HepG2 (cell line): ENCODE data around the gene IRAK2. TPM values are rescaled to one million over a fixed set of nuclear protein-coding genes. Genes with fewer than 3 reads are reported as not detected.
A peak's percentile ranks its signal among the peaks of the same experiment; 100 is the strongest.

Source experiments
- ARHGAP35 ChIP-seq: sonication (generic); formaldehyde crosslinking; IDR thresholded peaks from 2 replicates; pipeline ENCODE4 v1.9.0; 2022; ENCODE audit warnings: mild to moderate bottlenecking, inconsistent platforms, moderate library complexity, missing genetic modification reagents, borderline replicate concordance
- ATRX ChIP-seq: sonication (generic); formaldehyde crosslinking; IDR thresholded peaks from 2 replicates; pipeline ENCODE4 v1.4.0; 2020; ENCODE audit warnings: missing genetic modification reagents, borderline replicate concordance
- CREM ChIP-seq, 2 experiments: sonication (generic) in 1 of 2; formaldehyde crosslinking in 1 of 2; IDR thresholded peaks; 2 replicates each; pipeline versions ENCODE4 v1.4.0 to v1.6.1; 2016 to 2020; ENCODE audit warnings: antibody characterized with exemption in 1 of 2, mild to moderate bottlenecking in 1 of 2, missing genetic modification reagents in 1 of 2
- FOSL1 ChIP-seq: sonication (generic); formaldehyde crosslinking; IDR thresholded peaks from 2 replicates; pipeline ENCODE4 v1.9.0; 2021; ENCODE audit warnings: missing genetic modification reagents, borderline replicate concordance
- GLI4 ChIP-seq: sonication (generic); formaldehyde crosslinking; IDR thresholded peaks from 2 replicates; pipeline ENCODE4 v1.5.1; 2020; ENCODE audit warnings: missing genetic modification reagents, mild to moderate bottlenecking, moderate library complexity, borderline replicate concordance
- GTF3A ChIP-seq: sonication (generic); formaldehyde crosslinking; conservative IDR thresholded peaks from 2 replicates; pipeline ENCODE4 v1.4.0; 2020; ENCODE audit warnings: mild to moderate bottlenecking, missing genetic modification reagents
- GZF1 ChIP-seq: sonication (generic); formaldehyde crosslinking; IDR thresholded peaks from 2 replicates; pipeline ENCODE4 v1.5.1; 2020; ENCODE audit warnings: mild to moderate bottlenecking, missing genetic modification reagents
- NCOA5 ChIP-seq: sonication (generic); formaldehyde crosslinking; IDR thresholded peaks from 2 replicates; pipeline ENCODE4 v1.4.0; 2020; ENCODE audit warnings: missing genetic modification reagents
- PAX8 ChIP-seq: sonication (generic); formaldehyde crosslinking; IDR thresholded peaks from 2 replicates; pipeline ENCODE4 v1.8.0; 2022; ENCODE audit warnings: mild to moderate bottlenecking, missing genetic modification reagents, borderline replicate concordance
- PCBP1 ChIP-seq: fragments of 200-400 bp; formaldehyde crosslinking; IDR thresholded peaks from 2 replicates; pipeline ENCODE4 v1.6.1; 2017; ENCODE audit warnings: mild to moderate bottlenecking, low read depth, low read length, borderline replicate concordance
- SETDB1 ChIP-seq: sonication (generic); formaldehyde crosslinking; IDR thresholded peaks from 2 replicates; pipeline ENCODE4 v1.5.1; 2020; ENCODE audit warnings: missing genetic modification reagents, mild to moderate bottlenecking, borderline replicate concordance
- SIN3B ChIP-seq: fragments of 150-350 bp; IDR thresholded peaks from 2 replicates; pipeline ENCODE4 v1.6.1; 2014; ENCODE audit warnings: low read length
- SMARCE1 ChIP-seq: fragments of 450-650 bp; IDR thresholded peaks from 2 replicates; pipeline ENCODE4 v1.6.1; 2017; ENCODE audit warnings: borderline replicate concordance
- U2AF2 ChIP-seq: fragments of 200-400 bp; formaldehyde crosslinking; IDR thresholded peaks from 2 replicates; pipeline ENCODE4 v1.6.1; 2017; ENCODE audit warnings: low read depth, mild to moderate bottlenecking, low read length
- ZNF326 ChIP-seq: sonication (generic); formaldehyde crosslinking; IDR thresholded peaks from 2 replicates; pipeline ENCODE4 v1.4.0; 2020; ENCODE audit warnings: missing genetic modification reagents, borderline replicate concordance
- ZNF570 ChIP-seq: sonication (generic); formaldehyde crosslinking; IDR thresholded peaks from 2 replicates; pipeline ENCODE4 v1.4.0; 2020; ENCODE audit warnings: mild to moderate bottlenecking, missing genetic modification reagents, borderline replicate concordance
- ZNF720 ChIP-seq: sonication (generic); formaldehyde crosslinking; IDR thresholded peaks from 2 replicates; pipeline ENCODE4 v1.4.0; 2020; ENCODE audit warnings: missing genetic modification reagents
- ZNF788 ChIP-seq: sonication (generic); formaldehyde crosslinking; IDR thresholded peaks from 2 replicates; pipeline ENCODE4 v1.5.0; 2020; ENCODE audit warnings: mild to moderate bottlenecking, missing genetic modification reagents, borderline replicate concordance
- polyA plus RNA-seq, 8 experiments: library from polyadenylated mRNA; depleted of rRNA in 3 of 8; stranded (reverse) in 7 of 8; unstranded in 1 of 8; fragments of >200 nt; fragmentation: Illumina TruSeq in 4 of 8; extraction: Trizol in 4 of 8; gene quantifications; 2 replicates each; pipeline versions ENCODE4 v1.2.1 to v1.2.3, GENCODE V29; 2011 to 2016; ENCODE audit warnings: low read depth in 4 of 8, missing spikeins in 1 of 8, mixed read lengths in 1 of 8; ENCODE audit not compliant: insufficient read depth in 1 of 8
- total RNA-seq, 5 experiments: library from RNA; depleted of rRNA; stranded (reverse); fragments of >200 nt; fragmentation: Illumina TruSeq; extraction: Trizol; gene quantifications; 2 replicates each; pipeline ENCODE4 v1.2.3, GENCODE V29; 2016; ENCODE audit warnings: low read depth in 1 of 5
- TF ChIP-seq, protein P1 (sequence below): sonication (generic); formaldehyde crosslinking; IDR thresholded peaks from 2 replicates; pipeline ENCODE4 v1.4.0; 2020; ENCODE audit warnings: missing genetic modification reagents, borderline replicate concordance
- TF ChIP-seq, protein P2 (sequence below): sonication (generic); formaldehyde crosslinking; IDR thresholded peaks from 2 replicates; pipeline ENCODE4 v1.4.0; 2020; ENCODE audit warnings: missing genetic modification reagents
- TF ChIP-seq, protein P3 (sequence below): sonication (generic); formaldehyde crosslinking; IDR thresholded peaks from 2 replicates; pipeline ENCODE4 v1.4.0; 2020; ENCODE audit warnings: missing genetic modification reagents, borderline replicate concordance

The IRAK2 gene
- total and polyA plus RNA-seq, 2 of the 13 experiments (the other 11 are each of a cell fraction or from before 2014, with no cell fraction given): 13.1 to 23.3 TPM

DNA sequence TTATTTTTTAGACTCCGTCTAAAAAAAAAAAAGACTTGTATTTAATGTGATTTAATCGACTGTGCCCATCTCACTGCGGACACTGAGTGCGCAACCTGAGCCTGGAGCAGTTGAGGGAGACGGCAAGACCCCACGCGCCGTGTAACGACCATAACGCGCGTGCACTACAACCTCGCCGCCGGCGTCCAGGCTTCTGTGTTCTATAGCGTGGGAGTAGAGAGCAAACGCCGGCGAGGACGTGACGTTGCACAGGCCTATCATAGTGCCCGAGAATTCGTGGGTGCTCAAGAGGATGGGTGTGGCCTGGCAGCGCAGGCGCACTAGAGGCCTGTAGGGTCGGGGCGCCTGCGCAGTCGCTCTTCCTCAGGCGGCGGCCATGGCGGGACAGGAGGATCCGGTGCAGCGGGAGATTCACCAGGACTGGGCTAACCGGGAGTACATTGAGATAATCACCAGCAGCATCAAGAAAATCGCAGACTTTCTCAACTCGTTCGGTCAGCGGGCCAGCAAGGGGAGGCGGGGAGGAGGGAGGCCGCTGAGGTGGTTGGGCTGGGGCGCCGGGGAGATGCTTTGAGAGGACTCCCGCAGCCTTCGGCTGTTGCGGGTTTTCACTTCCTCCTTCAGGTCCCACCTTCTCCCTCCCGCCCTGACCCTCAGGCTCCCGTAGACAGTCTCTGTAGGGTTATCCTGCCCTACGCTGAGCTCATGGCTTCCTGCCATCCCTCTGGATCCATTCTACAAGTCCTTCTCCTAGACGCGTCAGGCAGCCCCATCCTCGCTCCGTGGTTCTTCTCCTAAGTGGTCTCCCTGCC lies 49.2 kb upstream of the IRAK2 start, which contains the start of gene BRK1 (continued):
- TF ChIP-seq SIN3B: no peak
- TF ChIP-seq FOSL1 (CRISPR knock-in tag): no peak
- TF ChIP-seq, protein P1, sequence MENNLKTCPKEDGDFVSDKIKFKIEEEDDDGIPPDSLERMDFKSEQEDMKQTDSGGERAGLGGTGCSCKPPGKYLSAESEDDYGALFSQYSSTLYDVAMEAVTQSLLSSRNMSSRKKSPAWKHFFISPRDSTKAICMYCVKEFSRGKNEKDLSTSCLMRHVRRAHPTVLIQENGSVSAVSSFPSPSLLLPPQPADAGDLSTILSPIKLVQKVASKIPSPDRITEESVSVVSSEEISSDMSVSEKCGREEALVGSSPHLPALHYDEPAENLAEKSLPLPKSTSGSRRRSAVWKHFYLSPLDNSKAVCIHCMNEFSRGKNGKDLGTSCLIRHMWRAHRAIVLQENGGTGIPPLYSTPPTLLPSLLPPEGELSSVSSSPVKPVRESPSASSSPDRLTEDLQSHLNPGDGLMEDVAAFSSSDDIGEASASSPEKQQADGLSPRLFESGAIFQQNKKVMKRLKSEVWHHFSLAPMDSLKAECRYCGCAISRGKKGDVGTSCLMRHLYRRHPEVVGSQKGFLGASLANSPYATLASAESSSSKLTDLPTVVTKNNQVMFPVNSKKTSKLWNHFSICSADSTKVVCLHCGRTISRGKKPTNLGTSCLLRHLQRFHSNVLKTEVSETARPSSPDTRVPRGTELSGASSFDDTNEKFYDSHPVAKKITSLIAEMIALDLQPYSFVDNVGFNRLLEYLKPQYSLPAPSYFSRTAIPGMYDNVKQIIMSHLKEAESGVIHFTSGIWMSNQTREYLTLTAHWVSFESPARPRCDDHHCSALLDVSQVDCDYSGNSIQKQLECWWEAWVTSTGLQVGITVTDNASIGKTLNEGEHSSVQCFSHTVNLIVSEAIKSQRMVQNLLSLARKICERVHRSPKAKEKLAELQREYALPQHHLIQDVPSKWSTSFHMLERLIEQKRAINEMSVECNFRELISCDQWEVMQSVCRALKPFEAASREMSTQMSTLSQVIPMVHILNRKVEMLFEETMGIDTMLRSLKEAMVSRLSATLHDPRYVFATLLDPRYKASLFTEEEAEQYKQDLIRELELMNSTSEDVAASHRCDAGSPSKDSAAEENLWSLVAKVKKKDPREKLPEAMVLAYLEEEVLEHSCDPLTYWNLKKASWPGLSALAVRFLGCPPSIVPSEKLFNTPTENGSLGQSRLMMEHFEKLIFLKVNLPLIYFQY (CRISPR knock-in tag): no peak; the same call in 1 of the 2 replicates
- peak; percentile 74; the same call in 1 of the 2 replicates for TF ChIP-seq ZNF788 (CRISPR knock-in tag)
- TF ChIP-seq PAX8: no peak
- TF ChIP-seq ZNF720 (CRISPR knock-in tag): no peak
- TF ChIP-seq, protein P2, sequence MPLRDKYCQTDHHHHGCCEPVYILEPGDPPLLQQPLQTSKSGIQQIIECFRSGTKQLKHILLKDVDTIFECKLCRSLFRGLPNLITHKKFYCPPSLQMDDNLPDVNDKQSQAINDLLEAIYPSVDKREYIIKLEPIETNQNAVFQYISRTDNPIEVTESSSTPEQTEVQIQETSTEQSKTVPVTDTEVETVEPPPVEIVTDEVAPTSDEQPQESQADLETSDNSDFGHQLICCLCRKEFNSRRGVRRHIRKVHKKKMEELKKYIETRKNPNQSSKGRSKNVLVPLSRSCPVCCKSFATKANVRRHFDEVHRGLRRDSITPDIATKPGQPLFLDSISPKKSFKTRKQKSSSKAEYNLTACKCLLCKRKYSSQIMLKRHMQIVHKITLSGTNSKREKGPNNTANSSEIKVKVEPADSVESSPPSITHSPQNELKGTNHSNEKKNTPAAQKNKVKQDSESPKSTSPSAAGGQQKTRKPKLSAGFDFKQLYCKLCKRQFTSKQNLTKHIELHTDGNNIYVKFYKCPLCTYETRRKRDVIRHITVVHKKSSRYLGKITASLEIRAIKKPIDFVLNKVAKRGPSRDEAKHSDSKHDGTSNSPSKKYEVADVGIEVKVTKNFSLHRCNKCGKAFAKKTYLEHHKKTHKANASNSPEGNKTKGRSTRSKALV (CRISPR knock-in tag): no peak
- no peak for TF ChIP-seq SMARCE1
- no peak for TF ChIP-seq PCBP1
- TF ChIP-seq SETDB1 (CRISPR knock-in tag): no peak
- no peak for TF ChIP-seq ZNF326
- no peak for TF ChIP-seq GLI4
- TF ChIP-seq, protein P3, sequence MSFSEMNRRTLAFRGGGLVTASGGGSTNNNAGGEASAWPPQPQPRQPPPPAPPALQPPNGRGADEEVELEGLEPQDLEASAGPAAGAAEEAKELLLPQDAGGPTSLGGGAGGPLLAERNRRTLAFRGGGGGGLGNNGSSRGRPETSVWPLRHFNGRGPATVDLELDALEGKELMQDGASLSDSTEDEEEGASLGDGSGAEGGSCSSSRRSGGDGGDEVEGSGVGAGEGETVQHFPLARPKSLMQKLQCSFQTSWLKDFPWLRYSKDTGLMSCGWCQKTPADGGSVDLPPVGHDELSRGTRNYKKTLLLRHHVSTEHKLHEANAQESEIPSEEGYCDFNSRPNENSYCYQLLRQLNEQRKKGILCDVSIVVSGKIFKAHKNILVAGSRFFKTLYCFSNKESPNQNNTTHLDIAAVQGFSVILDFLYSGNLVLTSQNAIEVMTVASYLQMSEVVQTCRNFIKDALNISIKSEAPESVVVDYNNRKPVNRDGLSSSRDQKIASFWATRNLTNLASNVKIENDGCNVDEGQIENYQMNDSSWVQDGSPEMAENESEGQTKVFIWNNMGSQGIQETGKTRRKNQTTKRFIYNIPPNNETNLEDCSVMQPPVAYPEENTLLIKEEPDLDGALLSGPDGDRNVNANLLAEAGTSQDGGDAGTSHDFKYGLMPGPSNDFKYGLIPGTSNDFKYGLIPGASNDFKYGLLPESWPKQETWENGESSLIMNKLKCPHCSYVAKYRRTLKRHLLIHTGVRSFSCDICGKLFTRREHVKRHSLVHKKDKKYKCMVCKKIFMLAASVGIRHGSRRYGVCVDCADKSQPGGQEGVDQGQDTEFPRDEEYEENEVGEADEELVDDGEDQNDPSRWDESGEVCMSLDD: 0 out of 2 replicates have a peak, but pooled peaks have one; percentile 41
- TF ChIP-seq ARHGAP35 (CRISPR knock-in tag): no peak
- TF ChIP-seq GTF3A: no peak
- TF ChIP-seq CREM (IDR thresholded peaks at IDR 0.05): peak; percentile 78
- TF ChIP-seq CREM (CRISPR knock-in tag; IDR thresholded peaks at IDR 0.05): no peak
- no peak for TF ChIP-seq U2AF2
- TF ChIP-seq GZF1 (CRISPR knock-in tag): 0 out of 2 replicates have a peak, but pooled peaks have one; percentile 20
- TF ChIP-seq NCOA5: no peak
- no peak for TF ChIP-seq ZNF570 (CRISPR knock-in tag)
- TF ChIP-seq ATRX (CRISPR knock-in tag): no peak
